ENCODE results near the gene GALNT4. TPM values are rescaled to one million over a fixed set of nuclear protein-coding genes. Genes with fewer than 3 reads are reported as not detected.

The GALNT4 gene
- total RNA-seq, 1 experiment from 2014 or later: 7.1 TPM

DNA sequence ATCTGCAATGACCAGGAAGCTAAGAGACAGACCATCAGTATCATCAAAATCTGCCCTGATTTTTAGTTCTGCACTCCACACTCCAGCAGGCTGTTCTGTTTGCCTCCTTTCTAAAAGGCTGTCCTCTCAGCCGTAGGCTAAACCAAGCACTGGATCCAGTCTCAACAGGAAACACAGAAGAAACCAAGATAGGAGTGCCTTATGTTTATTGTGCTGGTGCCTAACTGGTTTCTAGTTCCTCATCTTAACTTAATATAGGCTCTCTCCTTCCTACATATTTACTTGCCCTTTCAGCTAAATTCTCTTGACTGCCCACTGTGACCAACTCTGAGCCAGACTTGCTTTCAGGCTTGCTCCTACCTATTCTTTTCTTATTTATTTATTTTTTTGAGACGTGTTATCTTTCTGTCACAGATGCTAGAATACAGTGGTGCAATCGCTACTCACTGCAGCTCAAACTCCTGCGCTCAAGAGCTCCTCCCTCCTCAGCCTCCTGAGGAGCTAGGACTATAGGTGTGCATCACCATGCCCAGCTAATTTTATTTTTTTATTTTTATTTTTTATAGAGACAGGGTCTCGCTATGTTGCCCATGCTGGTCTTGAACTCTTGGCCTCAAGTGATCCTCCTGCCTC lies 30.8 kb downstream of the GALNT4 start:
- Histone ChIP-seq H3K4me3 (ENCODE audit: low read length) (no peak overlapping the region), H3K79me2 (ENCODE audit: low read length) (peaks cover 7% of the 10 kb centered on the region), H2AFZ (ENCODE audit: low read length) (no peak overlapping the region), H3K9me3 (ENCODE audit: low read length) (no peaks in the 10 kb centered on the region), H3K9ac (ENCODE audit: low read length) (no peak overlapping the region), H3K4me2 (ENCODE audit: low read depth, low read length, poor library complexity, severe bottlenecking) (no peak overlapping the region), H3K36me3 (ENCODE audit: insufficient read depth, low read length) (no peaks in the 10 kb centered on the region), H3K27ac (ENCODE audit: low read length) (no peak overlapping the region), H4K20me1 (ENCODE audit: insufficient read depth, low read depth, low read length) (no peaks in the 10 kb centered on the region), H3K27me3 (ENCODE audit: low read length) (no peaks in the 10 kb centered on the region), H3K9me2 (replicated peaks; ENCODE audit: insufficient read depth, low read length) (no peaks in the 10 kb centered on the region), H3K4me1 (ENCODE audit: low read length) (peaks cover 11% of the 10 kb centered on the region)
- DNase-seq: peak; percentile 48

DNA sequence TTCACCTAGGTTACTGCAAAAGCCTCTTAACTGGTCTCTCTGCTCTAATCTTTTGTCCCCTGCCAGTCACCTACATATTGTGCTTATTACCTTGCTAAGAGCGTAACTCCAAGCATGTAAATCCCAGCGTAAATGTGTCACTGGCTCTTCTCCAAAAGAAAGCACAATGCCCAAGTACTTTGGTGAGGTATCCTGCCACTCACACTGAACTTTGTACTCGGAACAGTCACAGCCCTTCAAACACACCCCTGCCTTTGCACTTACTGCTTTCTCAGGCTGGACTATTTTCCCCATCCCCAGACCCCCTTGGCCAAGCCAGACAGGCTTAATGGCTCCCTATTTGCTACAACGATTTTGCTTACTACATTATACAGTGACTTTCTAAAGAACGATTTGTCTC lies 31.7 kb downstream of the GALNT4 start:
- Histone ChIP-seq H3K27ac (ENCODE audit: low read length) (no peak overlapping the region), H3K4me3 (ENCODE audit: low read length) (no peak overlapping the region), H3K79me2 (ENCODE audit: low read length) (no peaks in the 10 kb centered on the region), H2AFZ (ENCODE audit: low read length) (no peak overlapping the region), H3K4me1 (ENCODE audit: low read length) (peaks cover 11% of the 10 kb centered on the region), H3K4me2 (ENCODE audit: low read depth, low read length, poor library complexity, severe bottlenecking) (no peak overlapping the region), H3K9me2 (replicated peaks; ENCODE audit: insufficient read depth, low read length) (no peaks in the 10 kb centered on the region), H4K20me1 (ENCODE audit: insufficient read depth, low read depth, low read length) (no peaks in the 10 kb centered on the region), H3K36me3 (ENCODE audit: insufficient read depth, low read length) (no peaks in the 10 kb centered on the region), H3K9ac (ENCODE audit: low read length) (no peak overlapping the region), H3K9me3 (ENCODE audit: low read length) (no peaks in the 10 kb centered on the region), H3K27me3 (ENCODE audit: low read length) (no peaks in the 10 kb centered on the region)
- no peak for DNase-seq

DNA sequence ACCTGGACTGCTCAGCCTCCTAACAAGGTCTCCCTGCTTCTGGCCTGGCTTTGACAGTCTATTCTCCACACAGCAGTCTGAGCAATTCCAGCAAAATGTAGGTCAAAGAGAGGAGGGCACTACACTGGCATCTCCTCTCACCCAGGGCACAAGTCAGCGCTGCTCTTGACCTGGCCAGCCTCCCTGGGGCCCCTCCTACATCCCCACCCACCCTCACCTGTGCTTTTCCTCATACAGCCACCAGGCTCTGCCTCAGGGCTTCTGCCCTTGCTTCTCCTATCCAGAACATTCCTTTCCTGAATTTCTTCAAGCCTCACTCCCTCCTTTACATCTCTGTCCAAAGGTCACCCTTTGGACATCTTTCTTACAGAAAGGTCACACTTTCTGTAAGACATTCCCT lies 33.7 kb downstream of the GALNT4 start:
- H3K9me3 ChIP-seq (ENCODE audit: low read length): no peaks in the 10 kb centered on the region
- H3K79me2 ChIP-seq (ENCODE audit: low read length): no peaks in the 10 kb centered on the region
- H3K9ac ChIP-seq (ENCODE audit: low read length): no peak overlapping the region
- H2AFZ ChIP-seq (ENCODE audit: low read length): no peak overlapping the region
- no peaks in the 10 kb centered on the region for H3K27me3 ChIP-seq (ENCODE audit: low read length)
- no peak for DNase-seq
- H3K27ac ChIP-seq (ENCODE audit: low read length): no peak overlapping the region
- H3K4me1 ChIP-seq (ENCODE audit: low read length): peaks cover 7% of the 10 kb centered on the region
- H4K20me1 ChIP-seq (ENCODE audit: insufficient read depth, low read depth, low read length): no peaks in the 10 kb centered on the region
- H3K4me2 ChIP-seq (ENCODE audit: low read depth, low read length, poor library complexity, severe bottlenecking): no peak overlapping the region
- no peaks in the 10 kb centered on the region for H3K9me2 ChIP-seq (replicated peaks; ENCODE audit: insufficient read depth, low read length)
- no peak overlapping the region for H3K4me3 ChIP-seq (ENCODE audit: low read length)
- no peaks in the 10 kb centered on the region for H3K36me3 ChIP-seq (ENCODE audit: insufficient read depth, low read length)

DNA sequence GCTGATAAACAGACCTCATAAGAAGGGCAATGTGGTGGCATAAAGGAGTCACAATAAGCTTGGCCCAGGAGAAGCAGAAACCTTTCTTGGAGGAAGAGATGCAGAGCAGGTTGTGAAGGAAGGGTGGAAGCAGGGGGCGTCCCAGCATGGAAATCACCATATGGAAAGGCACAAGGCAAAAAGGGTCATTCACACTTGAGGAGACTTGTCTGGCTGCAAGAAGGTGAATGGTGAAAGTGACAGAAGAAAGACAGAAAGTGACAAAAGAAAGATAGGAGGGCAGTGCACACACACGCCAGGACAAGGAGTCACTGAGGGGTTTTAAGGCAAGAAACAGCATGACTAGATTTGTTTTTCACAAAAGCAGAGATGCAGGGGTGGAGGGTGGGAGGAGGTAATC lies 38.3 kb downstream of the GALNT4 start:
- H3K4me3 ChIP-seq (ENCODE audit: low read length): no peak overlapping the region
- DNase-seq: no peak
- no peak overlapping the region for H3K9ac ChIP-seq (ENCODE audit: low read length)
- H3K4me2 ChIP-seq (ENCODE audit: low read depth, low read length, poor library complexity, severe bottlenecking): no peak overlapping the region
- H3K79me2 ChIP-seq (ENCODE audit: low read length): peaks cover 2% of the 10 kb centered on the region
- H4K20me1 ChIP-seq (ENCODE audit: insufficient read depth, low read depth, low read length): no peaks in the 10 kb centered on the region
- no peaks in the 10 kb centered on the region for H3K9me3 ChIP-seq (ENCODE audit: low read length)
- H3K4me1 ChIP-seq (ENCODE audit: low read length): peaks cover 14% of the 10 kb centered on the region
- H2AFZ ChIP-seq (ENCODE audit: low read length): no peak overlapping the region
- H3K27me3 ChIP-seq (ENCODE audit: low read length): no peaks in the 10 kb centered on the region
- no peak overlapping the region for H3K27ac ChIP-seq (ENCODE audit: low read length)
- no peaks in the 10 kb centered on the region for H3K9me2 ChIP-seq (replicated peaks; ENCODE audit: insufficient read depth, low read length)
- no peaks in the 10 kb centered on the region for H3K36me3 ChIP-seq (ENCODE audit: insufficient read depth, low read length)

DNA sequence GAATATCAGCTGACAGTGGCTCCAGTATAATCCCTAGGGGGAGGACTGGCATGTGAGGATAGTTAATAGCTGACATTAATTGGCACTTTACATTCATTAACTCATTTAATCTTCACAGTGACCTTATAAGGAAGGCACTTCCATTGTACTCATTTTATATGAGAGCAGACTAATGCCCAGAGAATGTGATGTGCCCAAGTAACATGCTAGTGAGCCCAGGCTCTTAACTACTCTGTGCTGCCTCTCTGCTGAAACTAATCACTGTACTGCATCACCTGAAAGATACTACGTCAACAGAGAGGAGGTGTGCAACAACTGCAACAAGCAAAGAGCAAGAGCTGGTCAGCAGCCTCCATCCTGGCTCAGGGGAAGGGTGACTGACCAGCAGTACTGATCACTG lies 40.1 kb downstream of the GALNT4 start:
- Histone ChIP-seq H3K4me3 (ENCODE audit: low read length) (no peak overlapping the region), H3K4me2 (ENCODE audit: low read depth, low read length, poor library complexity, severe bottlenecking) (no peak overlapping the region), H3K79me2 (ENCODE audit: low read length) (peaks cover 7% of the 10 kb centered on the region), H3K36me3 (ENCODE audit: insufficient read depth, low read length) (no peaks in the 10 kb centered on the region), H3K9me3 (ENCODE audit: low read length) (no peaks in the 10 kb centered on the region), H3K9ac (ENCODE audit: low read length) (no peak overlapping the region), H2AFZ (ENCODE audit: low read length) (no peak overlapping the region), H4K20me1 (ENCODE audit: insufficient read depth, low read depth, low read length) (no peaks in the 10 kb centered on the region), H3K4me1 (ENCODE audit: low read length) (peaks cover 14% of the 10 kb centered on the region), H3K27me3 (ENCODE audit: low read length) (no peaks in the 10 kb centered on the region), H3K9me2 (replicated peaks; ENCODE audit: insufficient read depth, low read length) (no peaks in the 10 kb centered on the region), H3K27ac (ENCODE audit: low read length) (0 out of 2 replicates have a peak overlapping the region, but pooled peaks have one; percentile 3)
- DNase-seq: no peak

DNA sequence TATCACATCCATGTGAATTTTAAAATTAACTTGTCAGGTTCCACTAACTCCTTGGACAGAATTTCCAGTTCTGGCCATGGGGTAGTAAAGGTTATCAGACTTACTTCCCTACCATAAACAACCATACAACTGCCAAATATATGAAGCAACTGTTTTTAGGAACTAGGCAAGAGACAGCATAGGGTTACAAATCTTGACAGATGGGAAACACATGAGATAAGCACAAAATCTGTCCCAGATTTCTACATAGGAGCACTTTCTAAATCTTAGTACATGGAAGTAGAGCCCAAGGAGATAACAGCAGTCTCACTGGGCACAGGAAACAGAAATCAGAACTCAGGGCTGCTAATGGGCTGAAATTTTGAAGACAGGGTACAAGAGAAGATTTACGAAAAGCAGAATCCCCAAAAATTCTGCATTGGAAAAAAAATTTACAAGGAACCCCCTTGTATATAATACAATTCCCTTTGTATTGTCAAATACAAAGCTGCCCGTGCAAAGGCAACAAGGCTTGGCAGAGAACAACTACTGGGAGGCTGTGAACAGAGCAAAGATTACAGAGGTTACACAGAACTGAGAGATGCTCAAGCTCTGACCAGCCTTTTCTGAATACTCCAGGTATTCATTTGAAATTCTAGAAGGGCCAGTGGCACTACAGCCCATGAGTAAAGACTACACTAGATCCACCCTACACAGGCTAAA lies 43.2 kb downstream of the GALNT4 start:
- Histone ChIP-seq H3K4me2 (ENCODE audit: low read depth, low read length, poor library complexity, severe bottlenecking) (no peak overlapping the region), H3K9me2 (replicated peaks; ENCODE audit: insufficient read depth, low read length) (no peaks in the 10 kb centered on the region)

DNA sequence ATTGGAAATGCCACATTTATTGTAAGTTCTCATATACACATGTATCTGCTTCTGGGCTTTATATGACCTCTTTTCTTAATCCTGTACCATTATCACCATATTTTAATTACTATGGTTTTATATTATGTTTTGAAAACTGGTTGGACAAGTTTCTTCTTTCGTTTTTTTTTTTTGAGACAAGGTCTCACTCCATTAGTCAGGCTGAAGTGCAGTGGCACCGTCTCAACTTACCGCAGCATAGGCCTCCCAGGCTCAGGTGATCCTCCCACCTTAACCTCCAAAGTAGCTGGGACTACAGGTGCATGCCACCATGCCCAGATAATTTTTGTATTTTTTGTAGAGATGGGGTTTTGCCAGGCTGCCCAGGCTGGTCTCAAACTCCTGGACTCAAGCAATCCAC lies 44.6 kb downstream of the GALNT4 start:
- H3K36me3 ChIP-seq (ENCODE audit: insufficient read depth, low read length): no peaks in the 10 kb centered on the region
- no peak overlapping the region for H3K9ac ChIP-seq (ENCODE audit: low read length)
- H3K9me3 ChIP-seq (ENCODE audit: low read length): no peaks in the 10 kb centered on the region
- no peaks in the 10 kb centered on the region for H3K9me2 ChIP-seq (replicated peaks; ENCODE audit: insufficient read depth, low read length)
- peaks cover 12% of the 10 kb centered on the region for H3K4me1 ChIP-seq (ENCODE audit: low read length)
- no peak overlapping the region for H3K4me2 ChIP-seq (ENCODE audit: low read depth, low read length, poor library complexity, severe bottlenecking)
- H3K27ac ChIP-seq (ENCODE audit: low read length): no peak overlapping the region
- H4K20me1 ChIP-seq (ENCODE audit: insufficient read depth, low read depth, low read length): no peaks in the 10 kb centered on the region
- H3K79me2 ChIP-seq (ENCODE audit: low read length): peaks cover 7% of the 10 kb centered on the region
- no peak overlapping the region for H2AFZ ChIP-seq (ENCODE audit: low read length)
- DNase-seq: no peak
- H3K4me3 ChIP-seq (ENCODE audit: low read length): no peak overlapping the region
- H3K27me3 ChIP-seq (ENCODE audit: low read length): no peaks in the 10 kb centered on the region

More for the DNA sequence above, 43.2 kb downstream of the GALNT4 start:
- no peaks in the 10 kb centered on the region for H4K20me1 ChIP-seq (ENCODE audit: insufficient read depth, low read depth, low read length)
- no peak overlapping the region for H3K9ac ChIP-seq (ENCODE audit: low read length)
- H2AFZ ChIP-seq (ENCODE audit: low read length): no peak overlapping the region
- H3K27me3 ChIP-seq (ENCODE audit: low read length): no peaks in the 10 kb centered on the region
- no peak overlapping the region for H3K4me3 ChIP-seq (ENCODE audit: low read length)
- no peak for DNase-seq
- peaks cover 14% of the 10 kb centered on the region for H3K4me1 ChIP-seq (ENCODE audit: low read length)
- H3K79me2 ChIP-seq (ENCODE audit: low read length): peaks cover 7% of the 10 kb centered on the region
- H3K36me3 ChIP-seq (ENCODE audit: insufficient read depth, low read length): no peaks in the 10 kb centered on the region
- H3K27ac ChIP-seq (ENCODE audit: low read length): no peak overlapping the region
- H3K9me3 ChIP-seq (ENCODE audit: low read length): no peaks in the 10 kb centered on the region

DNA sequence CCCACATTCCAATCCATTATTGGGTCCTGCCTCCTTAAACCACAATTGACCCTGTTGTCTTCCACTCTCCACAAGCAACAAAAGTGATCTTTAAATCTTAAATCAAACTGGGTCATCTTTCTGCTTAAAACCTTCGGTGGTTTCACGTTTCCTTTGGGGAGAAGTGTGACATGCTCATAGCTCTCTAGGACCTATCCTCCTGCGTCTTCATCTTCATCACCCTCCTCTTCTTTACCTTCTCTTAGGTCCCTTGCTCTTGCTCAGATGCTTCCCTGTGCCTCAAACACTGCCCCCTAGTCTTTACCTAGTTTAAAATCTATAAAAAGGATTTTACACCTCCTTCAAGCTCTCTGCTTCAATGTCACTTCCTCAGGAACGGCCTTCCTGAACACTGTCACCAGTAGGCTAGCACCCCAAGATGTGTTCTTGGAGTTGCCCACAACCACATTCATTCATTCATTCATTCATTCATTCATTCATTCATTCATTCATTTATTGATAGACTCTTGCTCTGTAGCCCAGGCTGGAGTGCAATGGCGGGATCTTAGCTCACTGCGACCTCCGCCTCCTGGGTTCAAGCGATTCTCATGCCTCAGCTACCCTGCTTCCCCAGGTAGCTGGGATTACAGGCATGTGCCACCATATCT lies 46.8 kb downstream of the GALNT4 start:
- H3K36me3 ChIP-seq (ENCODE audit: insufficient read depth, low read length): no peaks in the 10 kb centered on the region
- H3K79me2 ChIP-seq (ENCODE audit: low read length): peaks cover 4% of the 10 kb centered on the region; the same call in 1 of the 2 replicates
- H3K9me3 ChIP-seq (ENCODE audit: low read length): no peaks in the 10 kb centered on the region
- no peak for DNase-seq
- no peaks in the 10 kb centered on the region for H3K27me3 ChIP-seq (ENCODE audit: low read length)
- no peak overlapping the region for H3K27ac ChIP-seq (ENCODE audit: low read length)
- H2AFZ ChIP-seq (ENCODE audit: low read length): no peak overlapping the region
- H3K9ac ChIP-seq (ENCODE audit: low read length): no peak overlapping the region
- no peak overlapping the region for H3K4me3 ChIP-seq (ENCODE audit: low read length)
- H4K20me1 ChIP-seq (ENCODE audit: insufficient read depth, low read depth, low read length): no peaks in the 10 kb centered on the region
- H3K9me2 ChIP-seq (replicated peaks; ENCODE audit: insufficient read depth, low read length): no peaks in the 10 kb centered on the region
- H3K4me2 ChIP-seq (ENCODE audit: low read depth, low read length, poor library complexity, severe bottlenecking): no peak overlapping the region
- H3K4me1 ChIP-seq (ENCODE audit: low read length): no peaks in the 10 kb centered on the region
